Measurements from ENCODE around the gene NR6A1. TPM values are rescaled to one million over a fixed set of nuclear protein-coding genes. Genes with fewer than 3 reads are reported as not detected.

Gene NR6A1
- total RNA-seq, 1 experiment from 2014 or later: 6.7 TPM

DNA sequence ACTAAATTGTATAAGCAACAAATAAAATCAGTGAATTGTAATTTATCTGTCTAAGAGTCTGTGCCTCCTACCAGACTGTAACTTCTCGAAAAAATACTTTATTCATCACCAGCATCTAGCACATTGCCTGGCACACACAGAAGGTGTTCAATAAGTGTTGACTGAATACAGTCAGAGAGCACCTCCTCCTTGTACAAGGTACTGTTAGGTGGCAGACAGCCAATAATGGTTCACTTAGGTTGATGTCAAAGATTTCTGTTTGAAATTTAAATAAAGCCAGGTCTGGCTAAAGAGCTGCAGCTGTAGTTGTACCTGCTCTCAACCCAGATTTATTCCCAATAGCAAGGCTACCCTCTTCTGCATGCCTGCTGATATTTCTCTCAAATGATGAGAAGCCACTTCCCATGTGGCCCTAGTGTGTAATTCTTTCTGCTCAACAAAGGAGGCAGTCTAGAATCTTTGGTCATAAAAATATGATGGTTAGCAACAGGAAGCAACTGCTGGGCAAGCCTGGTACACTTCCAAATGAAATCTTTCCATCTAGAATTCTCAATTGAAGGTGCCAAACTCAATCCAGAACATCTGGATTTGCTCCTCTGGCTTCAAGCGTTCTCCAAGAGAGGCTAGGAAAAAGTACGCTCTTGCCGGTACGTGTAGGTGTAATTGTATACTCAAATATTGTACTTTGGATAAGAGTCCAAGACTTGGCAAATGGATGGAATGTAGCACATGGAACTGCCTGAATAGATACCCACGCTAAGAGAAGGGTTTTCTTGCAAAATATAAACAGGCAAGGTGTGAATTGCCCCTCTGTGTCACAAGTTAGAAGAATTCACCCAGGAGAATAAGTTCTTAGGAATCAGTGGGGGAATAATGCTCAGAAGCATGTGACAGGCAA is 95.6 kb downstream of the NR6A1 start:
- DNase-seq: no peak
- Mint-ChIP-seq H3K4me3 (ENCODE audit: low read depth, unreplicated experiment) (no peak overlapping the region), H3K27me3 (ENCODE audit: unreplicated experiment) (no peaks in the 10 kb centered on the region), H3K36me3 (ENCODE audit: insufficient read depth, unreplicated experiment) (peaks cover 11% of the 10 kb centered on the region), H3K27ac (ENCODE audit: unreplicated experiment) (no peak overlapping the region), H3K9me3 (ENCODE audit: low read depth, unreplicated experiment) (no peaks in the 10 kb centered on the region), H3K4me1 (ENCODE audit: low read depth, unreplicated experiment) (peaks cover 31% of the 10 kb centered on the region)
- intact Hi-C loops (cut with micrococcal nuclease; ENCODE audit: unreplicated experiment): no loop called here
- CTCF ChIA-PET: interaction anchor here (1.0 kb wide), 1 partner anchor 10 kb away, joined by 4 read pairs; no protein-coding TSS in a partner anchor
- TF ChIP-seq, protein P1, sequence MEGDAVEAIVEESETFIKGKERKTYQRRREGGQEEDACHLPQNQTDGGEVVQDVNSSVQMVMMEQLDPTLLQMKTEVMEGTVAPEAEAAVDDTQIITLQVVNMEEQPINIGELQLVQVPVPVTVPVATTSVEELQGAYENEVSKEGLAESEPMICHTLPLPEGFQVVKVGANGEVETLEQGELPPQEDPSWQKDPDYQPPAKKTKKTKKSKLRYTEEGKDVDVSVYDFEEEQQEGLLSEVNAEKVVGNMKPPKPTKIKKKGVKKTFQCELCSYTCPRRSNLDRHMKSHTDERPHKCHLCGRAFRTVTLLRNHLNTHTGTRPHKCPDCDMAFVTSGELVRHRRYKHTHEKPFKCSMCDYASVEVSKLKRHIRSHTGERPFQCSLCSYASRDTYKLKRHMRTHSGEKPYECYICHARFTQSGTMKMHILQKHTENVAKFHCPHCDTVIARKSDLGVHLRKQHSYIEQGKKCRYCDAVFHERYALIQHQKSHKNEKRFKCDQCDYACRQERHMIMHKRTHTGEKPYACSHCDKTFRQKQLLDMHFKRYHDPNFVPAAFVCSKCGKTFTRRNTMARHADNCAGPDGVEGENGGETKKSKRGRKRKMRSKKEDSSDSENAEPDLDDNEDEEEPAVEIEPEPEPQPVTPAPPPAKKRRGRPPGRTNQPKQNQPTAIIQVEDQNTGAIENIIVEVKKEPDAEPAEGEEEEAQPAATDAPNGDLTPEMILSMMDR (IDR thresholded peaks at IDR 0.05; ENCODE audit: unreplicated experiment): no peak
- BruUV-seq (replicated peaks): no TSS peak

DNA sequence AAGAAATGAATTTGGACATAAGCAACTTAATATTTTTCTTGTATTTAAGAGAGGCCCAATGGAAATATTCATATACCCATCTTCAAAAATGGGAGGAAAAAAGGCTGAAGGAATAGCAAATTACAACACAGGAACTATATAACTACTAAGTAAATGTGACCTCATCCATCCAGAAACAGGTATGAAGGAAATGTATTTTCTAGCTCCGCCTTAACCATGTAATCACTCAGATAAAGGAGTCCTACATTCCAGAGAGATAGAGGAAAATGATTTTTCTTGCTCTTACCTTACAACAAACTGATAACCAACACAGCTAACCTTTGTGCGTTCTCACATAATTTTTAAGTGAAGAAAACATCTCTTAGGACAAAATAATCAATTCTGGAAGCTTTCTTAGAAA is 96.5 kb downstream of the NR6A1 start:
- TF ChIP-seq, protein P1 (IDR thresholded peaks at IDR 0.05; ENCODE audit: unreplicated experiment): no peak
- Mint-ChIP-seq H3K9me3 (ENCODE audit: low read depth, unreplicated experiment) (no peaks in the 10 kb centered on the region), H3K36me3 (ENCODE audit: insufficient read depth, unreplicated experiment) (peaks cover 9% of the 10 kb centered on the region), H3K4me1 (ENCODE audit: low read depth, unreplicated experiment) (peaks cover 36% of the 10 kb centered on the region), H3K27me3 (ENCODE audit: unreplicated experiment) (no peaks in the 10 kb centered on the region), H3K4me3 (ENCODE audit: low read depth, unreplicated experiment) (no peak overlapping the region), H3K27ac (ENCODE audit: unreplicated experiment) (peak overlapping the region; percentile 42)
- CTCF ChIA-PET: interaction anchor here (1.0 kb wide), 1 partner anchor 9 kb away, joined by 4 read pairs; no protein-coding TSS in a partner anchor
- DNase-seq: no peak
- intact Hi-C loops (cut with micrococcal nuclease; ENCODE audit: unreplicated experiment): no loop called here
- BruUV-seq (replicated peaks): no TSS peak

DNA sequence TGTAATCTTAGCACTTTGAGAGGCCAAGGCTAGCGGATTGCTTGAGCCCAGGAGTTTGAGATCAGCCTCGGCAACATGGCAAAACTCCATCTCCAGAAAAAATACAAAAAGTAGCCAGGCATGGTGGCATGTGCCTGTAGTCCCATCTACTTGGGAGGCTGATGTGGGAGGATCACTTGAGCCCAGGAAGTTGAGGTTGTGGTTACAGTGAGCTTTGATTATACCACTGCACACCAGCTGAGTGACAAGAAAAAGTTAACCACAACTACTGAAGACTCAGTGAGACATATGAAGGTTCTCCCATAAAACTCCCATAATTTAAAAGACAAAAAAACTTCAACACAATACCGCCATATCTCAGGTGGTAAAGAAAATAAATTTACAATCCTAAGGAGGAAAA is 98.0 kb downstream of the NR6A1 start:
- TF ChIP-seq, protein P1 (IDR thresholded peaks at IDR 0.05; ENCODE audit: unreplicated experiment): no peak
- peaks cover 6% of the 10 kb centered on the region for H3K36me3 Mint-ChIP-seq (ENCODE audit: insufficient read depth, unreplicated experiment)
- peaks cover 36% of the 10 kb centered on the region for H3K4me1 Mint-ChIP-seq (ENCODE audit: low read depth, unreplicated experiment)
- no peak overlapping the region for H3K4me3 Mint-ChIP-seq (ENCODE audit: low read depth, unreplicated experiment)
- CTCF ChIA-PET: interaction anchor here (1.7 kb wide), 1 partner anchor 55 kb away, joined by 8 read pairs; no protein-coding TSS in a partner anchor
- BruUV-seq (replicated peaks): no TSS peak
- no peak for DNase-seq
- no peaks in the 10 kb centered on the region for H3K9me3 Mint-ChIP-seq (ENCODE audit: low read depth, unreplicated experiment)
- peak overlapping the region; percentile 24 for H3K27ac Mint-ChIP-seq (ENCODE audit: unreplicated experiment)
- intact Hi-C loops (cut with micrococcal nuclease; ENCODE audit: unreplicated experiment): no loop called here
- no peaks in the 10 kb centered on the region for H3K27me3 Mint-ChIP-seq (ENCODE audit: unreplicated experiment)

DNA sequence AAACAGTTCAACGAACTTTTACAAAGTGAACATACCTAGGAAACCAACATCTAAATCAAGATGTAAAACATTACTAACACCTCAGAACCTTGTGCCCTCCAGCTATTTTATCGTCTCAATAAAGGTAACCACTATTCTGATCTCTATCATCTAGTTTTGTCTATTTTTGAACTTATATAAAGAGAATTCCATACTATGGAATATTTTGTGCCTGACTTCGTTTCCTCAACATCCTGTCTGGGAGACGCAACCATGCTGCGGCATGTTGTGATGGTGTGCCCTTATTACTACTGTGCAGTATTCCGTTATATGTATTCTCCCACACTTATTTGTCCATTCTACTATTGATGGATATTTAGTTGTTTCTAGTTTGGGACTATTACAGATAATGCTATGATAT is 99.2 kb downstream of the NR6A1 start:
- intact Hi-C loops (cut with micrococcal nuclease; ENCODE audit: unreplicated experiment): no loop called here
- no peaks in the 10 kb centered on the region for H3K27me3 Mint-ChIP-seq (ENCODE audit: unreplicated experiment)
- peaks cover 2% of the 10 kb centered on the region for H3K36me3 Mint-ChIP-seq (ENCODE audit: insufficient read depth, unreplicated experiment)
- no peaks in the 10 kb centered on the region for H3K9me3 Mint-ChIP-seq (ENCODE audit: low read depth, unreplicated experiment)
- no TSS peak for BruUV-seq (replicated peaks)
- no peak for DNase-seq
- peaks cover 36% of the 10 kb centered on the region for H3K4me1 Mint-ChIP-seq (ENCODE audit: low read depth, unreplicated experiment)
- H3K27ac Mint-ChIP-seq (ENCODE audit: unreplicated experiment): no peak overlapping the region
- CTCF ChIA-PET: no interaction called here
- H3K4me3 Mint-ChIP-seq (ENCODE audit: low read depth, unreplicated experiment): no peak overlapping the region
- TF ChIP-seq, protein P1 (IDR thresholded peaks at IDR 0.05; ENCODE audit: unreplicated experiment): no peak

All from Calu3 (cell line).